ENCODE measurements around the gene CCHCR1. TPM values are rescaled to one million over a fixed set of nuclear protein-coding genes. Genes with fewer than 3 reads are reported as not detected.
A peak's percentile ranks its signal among the peaks of the same experiment; 100 is the strongest.

CCHCR1 gene
- total RNA-seq, 1 experiment from 2014 or later, result 45.5 TPM

DNA sequence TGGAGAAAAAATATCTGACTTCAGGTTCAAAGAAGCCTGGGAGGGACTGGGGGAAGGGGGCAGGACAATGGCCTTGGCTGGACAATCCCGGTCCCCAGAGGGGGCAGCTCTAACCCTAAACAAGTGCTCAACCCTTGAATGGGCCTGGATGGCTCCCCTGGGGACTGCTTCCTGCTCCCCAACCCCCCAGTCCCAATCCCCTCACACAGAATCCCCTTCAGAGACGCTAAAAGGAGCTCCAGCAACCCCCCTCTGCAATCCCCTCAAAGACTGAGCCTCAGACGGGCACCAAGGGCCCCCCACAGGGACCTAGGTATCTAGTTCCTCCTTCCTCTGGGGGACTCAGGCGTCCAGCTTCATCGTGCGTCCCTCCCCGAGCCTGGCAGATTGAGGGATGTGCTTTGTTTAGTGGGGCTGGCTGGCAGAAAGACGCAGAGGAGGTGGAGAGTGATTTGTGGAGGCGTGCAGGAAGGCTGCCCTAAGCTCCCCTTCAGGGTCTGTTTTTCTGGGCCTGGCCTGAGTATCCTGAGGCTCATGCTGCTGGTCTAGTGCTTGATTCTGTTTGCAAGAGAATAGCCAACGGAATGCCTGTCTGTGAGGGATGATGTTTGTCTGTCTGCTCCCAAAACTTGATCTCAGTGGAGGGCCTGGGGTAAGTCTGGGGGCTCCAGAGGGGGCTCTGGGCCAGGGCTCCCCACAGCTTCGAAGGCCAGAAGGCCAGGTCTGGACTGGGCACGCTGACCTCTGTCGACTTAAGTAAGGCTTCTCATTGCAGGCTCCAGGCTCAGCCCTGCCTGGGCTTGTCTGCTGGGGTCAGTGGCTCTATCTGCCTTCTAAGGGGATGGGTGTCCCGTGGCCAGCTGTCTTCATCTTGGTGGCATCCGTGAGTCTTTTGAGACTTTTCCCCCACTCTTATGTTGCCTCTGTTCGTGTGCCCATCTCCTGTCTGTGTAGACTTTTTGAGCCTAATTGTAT lies 14.6 kb upstream of the CCHCR1 start:
- H3K79me2 ChIP-seq (ENCODE audit: insufficient read depth, low read length), result peaks cover 36% of the 10 kb centered on the region
- Mint-ChIP-seq H3K27ac (peak overlapping the region; percentile 98 to 100 (median 99)), H3K9me3 (no peaks in the 10 kb centered on the region; a peak in 1 of 5 replicates)

More for the DNA sequence above, 14.6 kb upstream of the CCHCR1 start:
- H3K56ac ChIP-seq (ENCODE audit: insufficient read length, low read depth, low read length), result no peak overlapping the region
- H3K23ac ChIP-seq (ENCODE audit: insufficient read length, low read depth, low read length), result no peak overlapping the region
- peak; percentile 95 for DNase-seq
- H3K9ac ChIP-seq (ENCODE audit: extremely low read depth, insufficient read length, low read length), result peak overlapping the region; percentile 68
- H2BK12ac ChIP-seq (ENCODE audit: insufficient read length, low read depth, low read length), result peak overlapping the region; percentile 31
- H2AFZ ChIP-seq (ENCODE audit: low read length), result no peak overlapping the region
- no peak overlapping the region for H2BK120ac ChIP-seq (ENCODE audit: low read depth, low read length, poor library complexity, severe bottlenecking)
- H4K8ac ChIP-seq (replicated peaks; ENCODE audit: insufficient read length, low read depth, low read length), result no peak overlapping the region
- TF ChIP-seq, protein P1, sequence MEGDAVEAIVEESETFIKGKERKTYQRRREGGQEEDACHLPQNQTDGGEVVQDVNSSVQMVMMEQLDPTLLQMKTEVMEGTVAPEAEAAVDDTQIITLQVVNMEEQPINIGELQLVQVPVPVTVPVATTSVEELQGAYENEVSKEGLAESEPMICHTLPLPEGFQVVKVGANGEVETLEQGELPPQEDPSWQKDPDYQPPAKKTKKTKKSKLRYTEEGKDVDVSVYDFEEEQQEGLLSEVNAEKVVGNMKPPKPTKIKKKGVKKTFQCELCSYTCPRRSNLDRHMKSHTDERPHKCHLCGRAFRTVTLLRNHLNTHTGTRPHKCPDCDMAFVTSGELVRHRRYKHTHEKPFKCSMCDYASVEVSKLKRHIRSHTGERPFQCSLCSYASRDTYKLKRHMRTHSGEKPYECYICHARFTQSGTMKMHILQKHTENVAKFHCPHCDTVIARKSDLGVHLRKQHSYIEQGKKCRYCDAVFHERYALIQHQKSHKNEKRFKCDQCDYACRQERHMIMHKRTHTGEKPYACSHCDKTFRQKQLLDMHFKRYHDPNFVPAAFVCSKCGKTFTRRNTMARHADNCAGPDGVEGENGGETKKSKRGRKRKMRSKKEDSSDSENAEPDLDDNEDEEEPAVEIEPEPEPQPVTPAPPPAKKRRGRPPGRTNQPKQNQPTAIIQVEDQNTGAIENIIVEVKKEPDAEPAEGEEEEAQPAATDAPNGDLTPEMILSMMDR (conservative IDR thresholded peaks at IDR 0.05), result no peak
- H3K79me1 ChIP-seq (ENCODE audit: insufficient read depth, low read depth, low read length, poor library complexity, severe bottlenecking), result no peaks in the 10 kb centered on the region
- no peak overlapping the region for H3T11ph ChIP-seq (ENCODE audit: low read length)
- H4K20me1 ChIP-seq (ENCODE audit: control insufficient read depth, insufficient read depth, insufficient read length), result no peaks in the 10 kb centered on the region
- H2AK5ac ChIP-seq (ENCODE audit: insufficient read length, low read length), result no peak overlapping the region
- H2BK5ac ChIP-seq (ENCODE audit: insufficient read length, low read length), result peak overlapping the region; percentile 33
- peak overlapping the region; percentile 71 for H3K18ac ChIP-seq (ENCODE audit: insufficient read length, low read depth, low read length)
- H3K27ac ChIP-seq (ENCODE audit: insufficient read length, low read depth, low read length), result peak overlapping the region; percentile 83
- no peaks in the 10 kb centered on the region for H3K27me3 ChIP-seq (ENCODE audit: insufficient read depth, low read length)
- peak overlapping the region; percentile 61 for H3K4me2 ChIP-seq (ENCODE audit: insufficient read depth, insufficient read length, low read length)
- WGBS (ENCODE audit: extremely low coverage, insufficient read length, low lambda C conversion rate), result no CpG with 5 or more reads among the region's 16 CpGs
- no peak overlapping the region; the same call in 1 of the 2 replicates for H3K4ac ChIP-seq (ENCODE audit: low read depth, low read length)
- H2BK15ac ChIP-seq (ENCODE audit: low read depth, low read length), result no peak overlapping the region
- no peaks in the 10 kb centered on the region for H3K9me3 ChIP-seq (ENCODE audit: control insufficient read depth, low read depth, low read length)
- Mint-ChIP-seq H3K36me3 (ENCODE audit: insufficient read depth in 1 of 3, low read depth in 3 of 3) (peaks cover 5 to 29% (median 25%) of the 10 kb centered on the region in 3 experiments), H3K4me3 (peak overlapping the region; percentile 91), H3K4me1 (peaks cover 50 to 70% of the 10 kb centered on the region in 2 experiments), H3K27me3 (ENCODE audit: low read depth) (no peaks in the 10 kb centered on the region; the same call in 1 of the 2 replicates)
- peak overlapping the region; percentile 53 for H3K14ac ChIP-seq (ENCODE audit: insufficient read depth, low read length)
- H4K5ac ChIP-seq (ENCODE audit: insufficient read length, low read depth, low read length), result peak overlapping the region; percentile 1
- H3K23me2 ChIP-seq (ENCODE audit: insufficient read length, low read depth, low read length, poor library complexity, severe bottlenecking), result peaks cover 22% of the 10 kb centered on the region
- no peak overlapping the region for H2BK20ac ChIP-seq (ENCODE audit: low read depth, low read length, poor library complexity, severe bottlenecking)
- no peak overlapping the region for H4K91ac ChIP-seq (ENCODE audit: insufficient read length, low read depth, low read length)
- H3K4me1 ChIP-seq (ENCODE audit: insufficient read depth, low read length), result peaks cover 10% of the 10 kb centered on the region
